GM12875 (cell line): ENCODE measurements around the gene RERE.
"Not testable (repeated sequence)": the region's sequence is repeated elsewhere in the genome, so short reads cannot be mapped to it uniquely, and the experiment has no call there.

Experiments used
- H3K4me3 ChIP-seq: one replicate; pipeline ENCODE4 v1.5.1; 2011; ENCODE audit warnings: low read depth, low read length, control low read depth
- TF ChIP-seq, protein P1 (sequence below): IDR thresholded peaks from 2 replicates; pipeline ENCODE4 v1.5.1; 2011; ENCODE audit warnings: low read depth, mild to moderate bottlenecking, control low read depth, inconsistent platforms, low read length, moderate library complexity, borderline replicate concordance; ENCODE audit not compliant: insufficient read depth

The RERE gene

DNA sequence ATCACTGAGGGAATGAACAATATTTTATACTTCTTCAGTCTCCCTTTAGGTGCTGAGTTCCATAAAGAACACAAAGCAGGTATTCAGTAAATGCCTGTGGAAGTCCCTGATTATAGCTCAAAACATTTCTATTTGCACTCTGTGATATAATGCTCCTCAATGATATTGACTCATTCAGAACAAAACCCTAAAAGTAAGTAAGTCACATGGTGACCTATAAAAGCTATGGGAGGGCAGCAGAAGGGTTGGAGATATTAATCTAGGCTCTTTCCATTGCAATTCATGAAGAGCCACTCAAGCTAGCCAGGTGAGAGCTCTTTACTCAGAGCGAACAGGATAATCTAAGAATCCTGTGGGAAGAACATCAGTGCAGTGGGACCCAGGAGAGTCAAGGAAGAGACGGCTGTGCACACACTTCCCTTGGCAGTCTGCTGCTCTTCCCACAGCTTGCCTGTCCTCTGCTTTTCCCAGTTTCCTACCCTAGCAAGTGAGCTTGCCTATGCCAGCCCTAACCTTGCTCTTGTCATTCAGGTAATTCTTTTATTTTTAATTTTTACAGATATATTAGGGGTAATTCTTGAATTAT is 197.4 kb downstream of the RERE start:
- not testable (repeated sequence) for H3K4me3 ChIP-seq

DNA sequence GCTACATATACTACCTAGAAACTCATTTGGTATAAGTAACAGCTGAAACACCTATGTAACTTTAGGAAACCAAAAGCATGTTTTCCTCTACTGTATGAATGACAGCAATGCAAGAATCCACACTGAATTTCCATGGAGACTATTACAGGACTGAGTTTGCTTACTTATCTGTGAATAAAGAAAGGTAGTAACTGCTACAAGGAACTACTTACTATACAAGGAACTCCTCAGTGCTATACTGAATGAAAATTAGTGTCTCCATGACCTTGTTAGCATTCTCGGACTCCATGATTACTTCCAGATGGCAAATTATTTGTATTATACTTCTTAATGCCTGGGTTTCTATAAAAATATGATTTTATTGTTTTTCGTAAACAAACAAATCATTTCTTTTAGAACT is 198.0 kb downstream of the RERE start:
- H3K4me3 ChIP-seq, result not testable (repeated sequence)

DNA sequence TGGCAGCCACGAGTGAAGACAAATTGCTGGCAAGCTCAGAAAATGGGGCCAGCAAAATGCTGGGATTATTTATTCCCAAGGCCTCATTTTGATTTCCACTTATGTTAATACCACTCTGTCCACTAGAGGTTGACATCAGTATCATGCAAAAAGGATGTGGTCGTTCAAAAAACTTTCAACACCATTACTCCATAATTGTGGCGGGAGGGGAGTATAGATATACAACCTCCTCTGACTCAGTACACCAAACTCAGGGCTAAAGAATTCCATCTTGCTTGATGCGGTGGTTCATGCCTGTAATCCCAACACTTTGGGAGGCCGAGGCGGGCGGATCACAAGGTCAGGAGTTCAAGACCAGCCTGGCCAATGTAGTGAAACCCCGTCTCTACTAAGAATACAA is 200.6 kb downstream of the RERE start:
- H3K4me3 ChIP-seq, result not testable (repeated sequence)

DNA sequence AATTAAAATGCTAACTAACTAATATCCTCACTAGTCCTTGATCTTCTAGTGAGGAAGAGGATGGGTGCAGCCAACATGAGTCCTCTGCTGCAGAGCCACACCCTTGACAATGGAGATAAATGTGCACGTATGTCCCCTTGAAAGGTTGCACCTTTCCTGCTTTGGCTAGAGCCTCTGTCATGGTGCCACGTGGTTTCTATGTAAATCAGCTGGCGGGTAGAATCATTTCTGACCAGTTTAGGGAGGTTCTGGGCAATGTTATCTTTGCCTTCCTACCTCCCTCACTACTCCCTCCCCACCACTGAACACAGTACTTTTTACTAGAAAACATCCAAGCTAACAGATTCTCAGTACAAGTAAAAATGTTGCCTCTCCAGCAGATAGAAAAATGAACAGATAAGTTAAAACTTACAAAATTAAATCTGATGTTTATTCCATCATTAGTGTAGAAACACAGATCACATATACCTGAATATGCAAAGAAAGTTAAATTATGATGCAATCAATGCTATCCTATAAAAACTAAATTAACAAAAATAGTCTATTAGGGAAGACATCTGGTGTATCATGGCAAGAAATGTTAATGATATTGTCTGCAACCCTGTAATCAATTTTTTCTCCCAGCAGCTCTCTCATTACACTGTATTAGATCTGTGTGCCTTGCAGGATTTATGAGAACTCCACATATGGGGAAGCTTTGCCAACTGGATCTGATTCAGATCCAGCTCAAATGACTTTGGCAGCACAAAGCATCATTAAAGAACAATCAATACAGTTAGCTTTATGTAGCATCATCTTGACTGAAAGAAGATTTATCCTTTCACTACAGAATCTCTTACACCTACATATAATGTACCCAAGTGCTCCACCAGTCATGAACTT is 205.6 kb downstream of the RERE start:
- not testable (repeated sequence) for H3K4me3 ChIP-seq

DNA sequence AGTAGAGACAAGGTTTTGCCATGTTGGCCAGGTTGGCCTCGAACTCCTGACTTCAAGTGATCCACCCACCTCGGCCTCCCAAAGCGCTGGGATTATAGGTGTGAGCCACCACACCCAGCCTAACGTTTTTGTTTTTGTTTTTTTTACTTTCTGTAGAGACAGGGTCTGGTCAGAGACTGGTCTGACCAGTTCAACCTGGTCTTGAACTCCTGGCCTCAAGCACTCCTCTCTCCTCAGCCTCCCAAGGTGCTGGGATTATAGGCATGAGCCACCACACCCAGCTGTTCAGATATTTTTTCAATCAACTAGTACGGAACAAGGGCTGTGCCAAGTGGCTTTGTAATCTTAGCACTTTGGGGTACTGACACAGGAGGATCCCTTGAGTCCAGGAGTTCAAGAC is 209.5 kb downstream of the RERE start:
- TF ChIP-seq, protein P1, sequence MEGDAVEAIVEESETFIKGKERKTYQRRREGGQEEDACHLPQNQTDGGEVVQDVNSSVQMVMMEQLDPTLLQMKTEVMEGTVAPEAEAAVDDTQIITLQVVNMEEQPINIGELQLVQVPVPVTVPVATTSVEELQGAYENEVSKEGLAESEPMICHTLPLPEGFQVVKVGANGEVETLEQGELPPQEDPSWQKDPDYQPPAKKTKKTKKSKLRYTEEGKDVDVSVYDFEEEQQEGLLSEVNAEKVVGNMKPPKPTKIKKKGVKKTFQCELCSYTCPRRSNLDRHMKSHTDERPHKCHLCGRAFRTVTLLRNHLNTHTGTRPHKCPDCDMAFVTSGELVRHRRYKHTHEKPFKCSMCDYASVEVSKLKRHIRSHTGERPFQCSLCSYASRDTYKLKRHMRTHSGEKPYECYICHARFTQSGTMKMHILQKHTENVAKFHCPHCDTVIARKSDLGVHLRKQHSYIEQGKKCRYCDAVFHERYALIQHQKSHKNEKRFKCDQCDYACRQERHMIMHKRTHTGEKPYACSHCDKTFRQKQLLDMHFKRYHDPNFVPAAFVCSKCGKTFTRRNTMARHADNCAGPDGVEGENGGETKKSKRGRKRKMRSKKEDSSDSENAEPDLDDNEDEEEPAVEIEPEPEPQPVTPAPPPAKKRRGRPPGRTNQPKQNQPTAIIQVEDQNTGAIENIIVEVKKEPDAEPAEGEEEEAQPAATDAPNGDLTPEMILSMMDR, result no peak
- no peak overlapping the region for H3K4me3 ChIP-seq

DNA sequence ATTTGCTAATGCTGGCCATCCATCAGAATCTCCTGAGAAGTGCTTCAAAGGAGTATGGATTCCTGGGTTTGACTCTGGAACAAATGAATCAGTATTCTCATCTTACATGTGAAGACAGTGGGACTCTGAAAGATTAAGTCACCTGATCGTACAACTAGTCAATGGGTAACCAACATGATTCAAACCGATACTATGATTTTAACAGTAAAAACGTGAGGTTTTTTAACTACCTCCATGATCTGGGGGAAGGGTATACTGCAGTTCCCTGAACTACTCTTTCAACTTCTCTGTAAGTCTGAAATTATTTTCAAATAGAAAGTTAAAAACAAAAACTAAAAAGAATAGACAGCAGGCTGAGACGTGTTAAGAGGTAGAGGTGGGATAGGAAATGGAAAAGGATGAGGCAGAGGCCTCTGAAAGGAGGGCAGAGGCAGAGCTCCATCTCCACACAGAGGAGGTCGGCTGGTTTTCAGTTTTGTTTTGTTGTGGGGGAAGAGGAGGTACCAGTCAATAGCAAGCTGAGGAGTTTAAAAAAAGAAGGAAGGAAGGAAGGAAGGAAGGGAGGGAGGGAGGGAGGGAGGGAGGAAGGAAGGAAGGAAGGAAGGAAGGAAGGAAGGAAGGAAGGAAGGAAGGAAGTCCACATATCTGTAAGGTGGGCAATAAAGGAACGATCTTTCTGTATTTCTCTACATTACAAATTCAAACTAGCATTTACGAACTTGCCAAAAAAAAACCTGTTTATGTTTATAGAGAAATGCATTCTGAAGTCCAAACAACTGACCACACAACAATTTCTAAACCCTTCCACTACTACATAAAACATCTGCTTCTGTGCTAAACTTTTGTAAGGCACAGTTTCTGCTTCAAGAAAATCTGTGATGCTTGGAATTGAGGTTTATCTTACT is 213.1 kb downstream of the RERE start:
- TF ChIP-seq, protein P1, result no peak

DNA sequence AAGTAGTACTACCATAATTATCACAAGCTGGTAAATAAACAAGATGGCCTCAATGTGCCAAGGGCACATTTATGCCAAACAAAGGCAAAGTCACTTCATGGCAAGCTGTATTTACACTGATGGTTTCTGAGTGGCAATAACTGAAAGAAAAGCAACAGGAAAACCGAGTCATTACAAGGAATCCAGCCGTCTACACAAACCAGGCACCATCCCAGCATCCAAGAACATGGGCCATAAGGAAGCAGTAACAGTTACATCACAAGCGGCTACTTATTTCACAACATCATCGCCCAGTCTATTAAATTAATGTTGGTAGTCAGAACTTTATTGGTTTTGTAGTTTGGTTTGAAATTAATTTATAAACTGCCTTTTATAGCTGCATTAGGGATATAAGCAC is 214.2 kb downstream of the RERE start:
- H3K4me3 ChIP-seq, result no peak overlapping the region
- TF ChIP-seq, protein P1, result no peak

More for the DNA sequence above, 213.1 kb downstream of the RERE start:
- H3K4me3 ChIP-seq, result peak overlapping the region; percentile 11

DNA sequence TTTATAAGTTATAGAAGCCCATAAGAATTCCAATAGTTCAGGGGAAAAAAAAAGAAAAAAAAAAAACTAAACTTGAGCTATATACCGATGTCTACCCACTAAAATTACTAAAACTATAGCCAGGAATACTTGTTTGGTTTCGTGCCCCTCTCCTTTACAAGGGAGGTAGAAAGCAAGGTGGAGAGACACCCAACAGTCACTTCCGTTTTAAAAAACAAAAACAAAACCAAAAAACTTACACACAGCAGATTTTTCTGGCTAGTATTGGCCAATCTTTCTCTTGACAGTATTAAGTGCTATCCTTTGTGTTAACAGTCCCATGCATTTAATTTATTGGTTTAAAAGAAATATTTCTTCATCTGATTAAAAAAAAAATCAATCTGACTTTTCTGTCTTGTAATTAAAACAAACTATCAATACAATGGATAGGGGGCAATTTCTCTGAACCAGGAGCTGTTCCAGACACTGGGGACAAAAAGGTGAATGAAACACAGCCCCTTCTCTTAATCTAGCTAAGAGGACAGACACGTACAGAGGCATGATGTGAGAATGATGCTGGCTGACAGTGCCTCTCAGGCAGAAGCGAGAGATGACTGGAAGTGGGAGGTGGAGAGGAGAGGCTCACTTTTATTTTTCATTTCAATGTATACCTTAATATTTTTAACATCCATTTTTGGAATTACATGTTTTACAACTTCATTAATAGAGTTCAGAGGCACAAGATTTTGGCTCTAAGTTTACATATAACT is 214.8 kb downstream of the RERE start:
- TF ChIP-seq, protein P1, result no peak
- H3K4me3 ChIP-seq, result no peak overlapping the region
